Fibroblast of pulmonary artery (primary cell): ENCODE measurements around the gene ITGAX.

Source experiments
- DNase-seq: peaks from one replicate; pipeline ENCODE4 v3.0.0-alpha.2; 2010; ENCODE audit warnings: low read depth
- H3K4me3 ChIP-seq: replicated peaks from 2 replicates; pipeline ENCODE4 v1.5.1; 2011; ENCODE audit warnings: low read depth, mild to moderate bottlenecking, control low read depth, low read length, moderate library complexity
- TF ChIP-seq, protein P1 (sequence below): IDR thresholded peaks from 2 replicates; pipeline ENCODE4 v1.5.1; 2011; ENCODE audit warnings: mild to moderate bottlenecking, control low read depth, low read length, inconsistent platforms; ENCODE audit errors: missing control alignments

ITGAX gene

DNA sequence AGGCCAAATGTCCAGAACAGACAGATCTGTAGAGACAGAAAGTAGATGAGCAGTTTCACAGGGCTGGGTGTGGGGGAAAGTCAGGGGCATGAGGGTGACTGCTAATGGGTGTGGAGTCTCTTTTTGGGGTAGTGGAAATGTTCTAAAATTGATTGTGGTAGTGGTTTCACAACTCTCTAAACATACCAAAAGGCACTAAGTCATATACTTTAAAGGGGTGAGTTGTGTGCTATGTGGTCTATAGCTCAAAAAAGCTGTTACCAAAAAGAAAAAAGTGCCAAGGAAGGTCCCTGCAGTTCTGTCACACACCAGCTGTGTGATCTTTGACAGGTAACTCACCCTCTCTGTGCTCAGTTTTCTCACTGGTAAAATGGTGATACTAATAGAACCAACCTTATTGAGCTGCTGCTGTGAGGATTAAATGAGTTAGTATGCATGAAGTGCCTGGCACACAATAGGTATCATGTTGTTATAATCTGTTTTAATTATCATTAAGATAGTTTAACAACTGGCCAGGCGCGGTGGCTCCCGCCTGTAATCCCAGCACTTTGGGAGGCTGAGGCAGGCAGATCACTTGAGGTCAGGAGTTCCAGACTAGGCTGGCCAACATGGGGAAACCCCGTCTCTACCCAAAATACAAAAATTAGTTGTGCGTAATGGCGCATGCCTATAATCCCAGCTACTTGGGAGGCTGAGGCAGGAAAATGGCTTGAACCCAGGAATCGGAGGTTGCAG lies 10.3 kb downstream of the ITGAX start:
- DNase-seq, result no peak
- TF ChIP-seq, protein P1, sequence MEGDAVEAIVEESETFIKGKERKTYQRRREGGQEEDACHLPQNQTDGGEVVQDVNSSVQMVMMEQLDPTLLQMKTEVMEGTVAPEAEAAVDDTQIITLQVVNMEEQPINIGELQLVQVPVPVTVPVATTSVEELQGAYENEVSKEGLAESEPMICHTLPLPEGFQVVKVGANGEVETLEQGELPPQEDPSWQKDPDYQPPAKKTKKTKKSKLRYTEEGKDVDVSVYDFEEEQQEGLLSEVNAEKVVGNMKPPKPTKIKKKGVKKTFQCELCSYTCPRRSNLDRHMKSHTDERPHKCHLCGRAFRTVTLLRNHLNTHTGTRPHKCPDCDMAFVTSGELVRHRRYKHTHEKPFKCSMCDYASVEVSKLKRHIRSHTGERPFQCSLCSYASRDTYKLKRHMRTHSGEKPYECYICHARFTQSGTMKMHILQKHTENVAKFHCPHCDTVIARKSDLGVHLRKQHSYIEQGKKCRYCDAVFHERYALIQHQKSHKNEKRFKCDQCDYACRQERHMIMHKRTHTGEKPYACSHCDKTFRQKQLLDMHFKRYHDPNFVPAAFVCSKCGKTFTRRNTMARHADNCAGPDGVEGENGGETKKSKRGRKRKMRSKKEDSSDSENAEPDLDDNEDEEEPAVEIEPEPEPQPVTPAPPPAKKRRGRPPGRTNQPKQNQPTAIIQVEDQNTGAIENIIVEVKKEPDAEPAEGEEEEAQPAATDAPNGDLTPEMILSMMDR, result no peak
- no peak overlapping the region for H3K4me3 ChIP-seq

GRCh38 chr16:31367853-31368252 lies 12.9 kb downstream of the ITGAX start:
- TF ChIP-seq, protein P1, result no peak
- no peak for DNase-seq
- H3K4me3 ChIP-seq, result no peak overlapping the region

GRCh38 chr16:31371008-31371407 lies 16.0 kb downstream of the ITGAX start:
- H3K4me3 ChIP-seq, result no peak overlapping the region
- TF ChIP-seq, protein P1, result no peak
- DNase-seq, result no peak

DNA sequence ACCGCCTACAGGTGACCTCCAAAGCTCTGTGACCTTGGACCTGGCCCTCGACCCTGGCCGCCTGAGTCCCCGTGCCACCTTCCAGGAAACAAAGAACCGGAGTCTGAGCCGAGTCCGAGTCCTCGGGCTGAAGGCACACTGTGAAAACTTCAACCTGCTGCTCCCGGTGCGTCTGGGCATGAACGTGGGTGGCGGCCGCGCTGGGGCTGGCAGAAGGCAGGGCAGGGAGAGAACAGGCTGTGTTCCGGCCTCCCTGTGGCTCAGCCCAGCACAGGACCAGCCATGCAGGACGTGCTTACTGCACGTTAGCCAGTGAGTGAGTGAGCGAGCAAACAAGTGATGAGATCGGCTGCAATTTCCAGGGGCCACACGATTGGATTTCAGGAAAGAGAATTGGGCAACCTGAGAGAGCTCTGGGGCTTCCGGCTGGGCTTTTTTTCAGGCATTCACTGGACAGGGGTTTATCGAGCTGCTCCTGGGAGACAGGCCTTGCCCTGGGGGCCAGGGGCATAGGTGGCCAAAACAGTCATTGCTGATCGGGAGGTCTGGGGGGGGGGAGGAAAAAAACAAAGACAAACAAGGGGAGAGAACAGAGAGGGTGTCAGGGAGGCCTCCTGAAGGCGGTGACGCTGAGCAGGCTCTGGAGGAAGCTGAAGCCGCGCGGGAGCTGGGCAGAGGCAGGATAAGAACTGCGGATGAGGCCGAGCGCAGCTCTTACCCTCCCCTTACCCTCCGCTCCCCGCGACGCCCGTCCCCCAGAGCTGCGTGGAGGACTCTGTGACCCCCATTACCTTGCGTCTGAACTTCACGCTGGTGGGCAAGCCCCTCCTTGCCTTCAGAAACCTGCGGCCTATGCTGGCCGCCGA lies 16.9 kb downstream of the ITGAX start:
- H3K4me3 ChIP-seq, result no peak overlapping the region
- TF ChIP-seq, protein P1, result no peak
- DNase-seq, result no peak

DNA sequence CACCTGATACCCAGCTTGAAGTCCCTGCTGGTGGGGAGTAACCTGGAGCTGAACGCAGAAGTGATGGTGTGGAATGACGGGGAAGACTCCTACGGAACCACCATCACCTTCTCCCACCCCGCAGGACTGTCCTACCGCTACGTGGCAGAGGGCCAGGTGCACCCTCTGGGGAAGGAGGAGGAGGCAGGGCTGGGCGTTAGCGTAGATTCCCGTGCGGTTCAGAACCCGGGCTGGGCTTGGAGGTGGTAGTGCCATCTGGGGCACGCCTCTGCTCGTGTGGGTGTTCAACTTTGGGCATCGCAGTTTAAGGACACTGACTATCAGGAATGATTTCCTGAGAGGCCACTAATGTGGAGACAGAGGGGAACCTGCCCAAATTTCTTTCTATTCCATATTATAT lies 18.3 kb downstream of the ITGAX start:
- DNase-seq, result no peak
- TF ChIP-seq, protein P1, result no peak
- no peak overlapping the region for H3K4me3 ChIP-seq

- TF ChIP-seq, protein P1, result no peak
- no peak for DNase-seq
- no peak overlapping the region for H3K4me3 ChIP-seq
These were observed 20.3 kb downstream of the ITGAX start for GRCh38 chr16:31375231-31375630.
